Liver (tissue), 9 donors: Measurements from ENCODE around the gene JPH3. TPM values are rescaled to one million over a fixed set of nuclear protein-coding genes. Genes with fewer than 3 reads are reported as not detected.

Experiments
- DNase-seq: peaks from one replicate; pipeline ENCODE4 v3.0.0-alpha.2; 2017; ENCODE audit warnings: low spot score
- H3K27ac ChIP-seq, 2 donors: one replicate each; pipeline ENCODE4 v1.7.0; 2013; ENCODE audit warnings: inconsistent platforms in 2 of 2, low read length in 2 of 2, control low read depth in 1 of 2, low read depth in 1 of 2, mild to moderate bottlenecking in 1 of 2
- H3K27me3 ChIP-seq, 4 donors: one replicate each; pipeline versions ENCODE4 v1.6.1 to v1.7.0; 2013; ENCODE audit warnings: low read length in 3 of 4, inconsistent platforms in 1 of 4, mild to moderate bottlenecking in 1 of 4, moderate library complexity in 1 of 4; ENCODE audit not compliant: control insufficient read depth in 4 of 4, insufficient read depth in 4 of 4
- H3K36me3 ChIP-seq, 4 donors: one replicate each; pipeline versions ENCODE4 v1.6.1 to v1.7.0; 2013; ENCODE audit warnings: low read length in 3 of 4, mild to moderate bottlenecking in 3 of 4, low read depth in 1 of 4, moderate library complexity in 1 of 4; ENCODE audit not compliant: control insufficient read depth in 4 of 4, insufficient read depth in 3 of 4
- H3K4me1 ChIP-seq, 4 donors: one replicate each; pipeline versions ENCODE4 v1.6.1 to v1.7.0; 2013; ENCODE audit warnings: low read length in 3 of 4, mild to moderate bottlenecking in 3 of 4, moderate library complexity in 1 of 4; ENCODE audit not compliant: control insufficient read depth in 4 of 4, insufficient read depth in 4 of 4
- H3K4me3 ChIP-seq, 3 donors: one replicate each; pipeline versions ENCODE4 v1.6.1 to v1.7.0; 2013; ENCODE audit warnings: low read length in 3 of 3, control low read depth in 1 of 3, low read depth in 1 of 3, mild to moderate bottlenecking in 1 of 3
- H3K9ac ChIP-seq, 2 donors: one replicate each; pipeline ENCODE4 v1.7.0; 2013; ENCODE audit warnings: low read length in 2 of 2, mild to moderate bottlenecking in 2 of 2, moderate library complexity in 2 of 2, control low read depth in 1 of 2, low read depth in 1 of 2
- H3K9me3 ChIP-seq, 4 donors: one replicate each; pipeline versions ENCODE4 v1.6.1 to v1.7.0; 2013; ENCODE audit warnings: low read length in 3 of 4; ENCODE audit not compliant: control insufficient read depth in 4 of 4
- ATF3 ChIP-seq: IDR thresholded peaks from 2 replicates; pipeline ENCODE4 v1.6.1; 2016; ENCODE audit warnings: antibody characterized with exemption
- EGR1 ChIP-seq, 2 donors: IDR thresholded peaks; 2 replicates each; pipeline ENCODE4 v1.6.1; 2016 to 2018; ENCODE audit warnings: antibody characterized with exemption in 2 of 2, low read depth in 2 of 2
- FOXA1 ChIP-seq: IDR thresholded peaks from 2 replicates; pipeline ENCODE4 v1.6.1; 2016; ENCODE audit warnings: antibody characterized with exemption
- FOXA2 ChIP-seq: IDR thresholded peaks from 2 replicates; pipeline ENCODE4 v1.6.1; 2016; ENCODE audit warnings: antibody characterized with exemption
- GABPA ChIP-seq, 2 donors: IDR thresholded peaks in 1 of 2; conservative IDR thresholded peaks in 1 of 2; 2 replicates each; pipeline ENCODE4 v1.6.1; 2016; ENCODE audit warnings: antibody characterized with exemption in 2 of 2, mild to moderate bottlenecking in 1 of 2, moderate library complexity in 1 of 2
- HNF4A ChIP-seq, 2 donors: conservative IDR thresholded peaks; 2 replicates each; pipeline ENCODE4 v1.6.1; 2016; ENCODE audit warnings: antibody characterized with exemption in 2 of 2, mild to moderate bottlenecking in 2 of 2
- HNF4G ChIP-seq: IDR thresholded peaks from 2 replicates; pipeline ENCODE4 v1.6.1; 2016; ENCODE audit warnings: antibody characterized with exemption
- JUND ChIP-seq, 2 donors: IDR thresholded peaks; 2 replicates each; pipeline ENCODE4 v1.6.1; 2016; ENCODE audit warnings: antibody characterized with exemption in 2 of 2
- MAX ChIP-seq: IDR thresholded peaks from 2 replicates; pipeline ENCODE4 v1.6.1; 2016; ENCODE audit warnings: antibody characterized with exemption
- NR2F2 ChIP-seq: IDR thresholded peaks from 2 replicates; pipeline ENCODE4 v1.6.1; 2016; ENCODE audit warnings: antibody characterized with exemption
- RAD21 ChIP-seq, 2 donors: IDR thresholded peaks; 2 replicates each; pipeline ENCODE4 v1.6.1; 2016; ENCODE audit warnings: antibody characterized with exemption in 2 of 2, mild to moderate bottlenecking in 2 of 2
- RXRA ChIP-seq, 2 donors: IDR thresholded peaks; 2 replicates each; pipeline ENCODE4 v1.6.1; 2017 to 2018; ENCODE audit warnings: antibody characterized with exemption in 2 of 2, mild to moderate bottlenecking in 1 of 2
- SP1 ChIP-seq: IDR thresholded peaks from 2 replicates; pipeline ENCODE4 v1.6.1; 2018; ENCODE audit warnings: antibody characterized with exemption, mild to moderate bottlenecking
- TAF1 ChIP-seq: conservative IDR thresholded peaks from 2 replicates; pipeline ENCODE4 v1.6.1; 2016; ENCODE audit warnings: antibody characterized with exemption, mild to moderate bottlenecking
- YY1 ChIP-seq: IDR thresholded peaks from 2 replicates; pipeline ENCODE4 v1.6.1; 2016; ENCODE audit warnings: antibody characterized with exemption, mild to moderate bottlenecking
- WGBS: extraction: QIAGEN DNeasy Blood & Tissue Kit; methylation state at CpG from one replicate; pipeline ENCODE4 v1.1.7; 2013; 5-methylcytosine and 5-hydroxymethylcytosine counted together
- polyA plus RNA-seq, 2 donors: library from polyadenylated mRNA; stranded (reverse) in 1 of 2; unstranded in 1 of 2; fragments of 200-250 nt in 1 of 2; fragments of >200 nt in 1 of 2; fragmentation: Nextera tagmentation in 1 of 2; extraction: Ambion mirVana in 1 of 2; gene quantifications; one replicate each; pipeline versions ENCODE4 v1.2.1 to v1.2.3, GENCODE V29; 2013 to 2015
- total RNA-seq, 2 donors: library from RNA; depleted of rRNA; stranded (reverse); fragments of >200 nt; gene quantifications; one replicate each; pipeline ENCODE4 v1.2.3, GENCODE V29; 2014
- TF ChIP-seq, protein P1 (sequence below): IDR thresholded peaks from 2 replicates; pipeline ENCODE4 v1.6.1; 2016; ENCODE audit warnings: antibody characterized with exemption
- TF ChIP-seq, protein P2 (sequence below): fragments of 150-350 bp; IDR thresholded peaks from 2 replicates; pipeline ENCODE4 v1.5.1; 2017; ENCODE audit warnings: improper control_type of control experiment, low read depth, low read length; ENCODE audit not compliant: missing input control
- donor health status: healthy.
- donor health status: healthy.
- donor health status: healthy.
- donor health status: healthy.
- donor health status: healthy.

JPH3 gene
- total and polyA plus RNA-seq, 4 donors = under 0.01 to 0.09 (median 0.04) TPM

- peaks cover 0 to 5% (median 0%) of the 10 kb centered on the region in 4 donors for H3K9me3 ChIP-seq
- H3K4me3 ChIP-seq = no peak overlapping the region
- DNase-seq = no peak
- no peak overlapping the region for H3K9ac ChIP-seq
- H3K4me1 ChIP-seq = no peaks in the 10 kb centered on the region
- H3K27ac ChIP-seq = no peak overlapping the region
- 76% methylated on average over 6 of the region's 6 CpGs for WGBS
- no peak for TF ChIP-seq FOXA2
- no peak for TF ChIP-seq RAD21 (IDR thresholded peaks at IDR 0.05)
- no peak for TF ChIP-seq HNF4G
- TF ChIP-seq ATF3 = no peak
- no peak for TF ChIP-seq YY1
- TF ChIP-seq SP1 = no peak
- no peak for TF ChIP-seq FOXA1
- TF ChIP-seq, protein P1, sequence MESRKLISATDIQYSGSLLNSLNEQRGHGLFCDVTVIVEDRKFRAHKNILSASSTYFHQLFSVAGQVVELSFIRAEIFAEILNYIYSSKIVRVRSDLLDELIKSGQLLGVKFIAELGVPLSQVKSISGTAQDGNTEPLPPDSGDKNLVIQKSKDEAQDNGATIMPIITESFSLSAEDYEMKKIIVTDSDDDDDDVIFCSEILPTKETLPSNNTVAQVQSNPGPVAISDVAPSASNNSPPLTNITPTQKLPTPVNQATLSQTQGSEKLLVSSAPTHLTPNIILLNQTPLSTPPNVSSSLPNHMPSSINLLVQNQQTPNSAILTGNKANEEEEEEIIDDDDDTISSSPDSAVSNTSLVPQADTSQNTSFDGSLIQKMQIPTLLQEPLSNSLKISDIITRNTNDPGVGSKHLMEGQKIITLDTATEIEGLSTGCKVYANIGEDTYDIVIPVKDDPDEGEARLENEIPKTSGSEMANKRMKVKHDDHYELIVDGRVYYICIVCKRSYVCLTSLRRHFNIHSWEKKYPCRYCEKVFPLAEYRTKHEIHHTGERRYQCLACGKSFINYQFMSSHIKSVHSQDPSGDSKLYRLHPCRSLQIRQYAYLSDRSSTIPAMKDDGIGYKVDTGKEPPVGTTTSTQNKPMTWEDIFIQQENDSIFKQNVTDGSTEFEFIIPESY = no peak
- no peak for TF ChIP-seq JUND (IDR thresholded peaks at IDR 0.05)
- no peak for TF ChIP-seq NR2F2
- no peak for TF ChIP-seq TAF1
- no peak for TF ChIP-seq RXRA (IDR thresholded peaks at IDR 0.05)
- TF ChIP-seq, protein P2, sequence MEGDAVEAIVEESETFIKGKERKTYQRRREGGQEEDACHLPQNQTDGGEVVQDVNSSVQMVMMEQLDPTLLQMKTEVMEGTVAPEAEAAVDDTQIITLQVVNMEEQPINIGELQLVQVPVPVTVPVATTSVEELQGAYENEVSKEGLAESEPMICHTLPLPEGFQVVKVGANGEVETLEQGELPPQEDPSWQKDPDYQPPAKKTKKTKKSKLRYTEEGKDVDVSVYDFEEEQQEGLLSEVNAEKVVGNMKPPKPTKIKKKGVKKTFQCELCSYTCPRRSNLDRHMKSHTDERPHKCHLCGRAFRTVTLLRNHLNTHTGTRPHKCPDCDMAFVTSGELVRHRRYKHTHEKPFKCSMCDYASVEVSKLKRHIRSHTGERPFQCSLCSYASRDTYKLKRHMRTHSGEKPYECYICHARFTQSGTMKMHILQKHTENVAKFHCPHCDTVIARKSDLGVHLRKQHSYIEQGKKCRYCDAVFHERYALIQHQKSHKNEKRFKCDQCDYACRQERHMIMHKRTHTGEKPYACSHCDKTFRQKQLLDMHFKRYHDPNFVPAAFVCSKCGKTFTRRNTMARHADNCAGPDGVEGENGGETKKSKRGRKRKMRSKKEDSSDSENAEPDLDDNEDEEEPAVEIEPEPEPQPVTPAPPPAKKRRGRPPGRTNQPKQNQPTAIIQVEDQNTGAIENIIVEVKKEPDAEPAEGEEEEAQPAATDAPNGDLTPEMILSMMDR = no peak
- TF ChIP-seq GABPA (IDR thresholded peaks at IDR 0.05 in 1 of 2, conservative IDR thresholded peaks at IDR 0.05 in 1 of 2) = no peak
- TF ChIP-seq EGR1 (IDR thresholded peaks at IDR 0.05; ENCODE audit: low read depth in 2 of 2) = no peak
- no peak for TF ChIP-seq MAX
- H3K36me3 ChIP-seq = no peaks in the 10 kb centered on the region
- no peaks in the 10 kb centered on the region for H3K27me3 ChIP-seq
Observed at GRCh38 chr16:87626905-87627304, 24.6 kb downstream of the JPH3 start.

DNA sequence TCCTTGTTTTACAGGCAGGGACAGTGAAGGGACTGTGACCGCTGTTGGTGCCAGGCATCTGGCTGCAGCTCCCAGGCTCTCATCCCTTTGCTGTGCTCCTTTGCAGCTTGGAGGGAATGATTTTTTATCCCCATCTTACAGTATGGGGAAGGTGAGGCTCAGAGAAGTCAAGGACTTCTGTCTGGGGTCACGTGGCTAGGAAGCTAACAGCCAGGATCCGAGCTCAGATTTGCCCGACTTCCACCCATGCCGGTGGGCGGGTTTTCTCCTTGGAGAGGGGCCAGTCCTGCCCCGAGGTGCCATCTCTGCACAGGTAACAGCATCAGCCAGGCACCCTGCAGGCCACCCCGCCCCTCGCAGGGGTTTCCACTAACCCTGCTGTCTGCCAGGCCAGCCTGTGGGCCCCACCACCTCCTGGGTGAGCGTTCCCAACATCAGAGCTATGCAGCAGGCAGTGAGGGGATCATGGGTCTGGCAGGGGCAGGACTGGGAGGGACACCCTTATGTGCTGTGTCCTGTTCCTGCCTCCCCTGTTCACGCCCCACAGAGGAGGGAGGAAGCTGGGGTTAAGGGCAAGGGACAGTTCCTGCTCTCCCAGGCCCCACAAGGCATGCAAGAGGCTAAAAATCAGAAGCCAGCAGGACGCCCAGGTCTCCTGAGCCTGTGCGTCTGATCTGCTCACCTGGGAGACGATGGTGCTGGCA, 25.4 kb downstream of the JPH3 start:
- DNase-seq = no peak
- H3K27me3 ChIP-seq = no peaks in the 10 kb centered on the region
- TF ChIP-seq RAD21 (IDR thresholded peaks at IDR 0.05) (no peak), TAF1 (no peak), MAX (no peak), JUND (IDR thresholded peaks at IDR 0.05) (no peak), HNF4A (conservative IDR thresholded peaks at IDR 0.05) (no peak), HNF4G (no peak)
- TF ChIP-seq, protein P1 = no peak
- 71% methylated on average over 14 of the region's 14 CpGs for WGBS
- H3K4me3 ChIP-seq = no peak overlapping the region
- no peaks in the 10 kb centered on the region for H3K4me1 ChIP-seq
- peaks cover 0 to 5% (median 0%) of the 10 kb centered on the region in 4 donors for H3K9me3 ChIP-seq
- no peaks in the 10 kb centered on the region for H3K36me3 ChIP-seq
- no peak overlapping the region for H3K27ac ChIP-seq
- no peak overlapping the region for H3K9ac ChIP-seq
